NB4 (cell line): ENCODE results near the gene ABCD4.
A peak's percentile ranks its signal among the peaks of the same experiment; 100 is the strongest.

Experiments
- DNase-seq: peaks from one replicate; pipeline ENCODE4 v3.0.0; 2010; ENCODE audit warnings: low read depth
- H3K4me3 ChIP-seq: one replicate; pipeline ENCODE4 v1.5.1; 2011; ENCODE audit warnings: mild to moderate bottlenecking, low read depth, low read length, moderate library complexity
- MAX ChIP-seq: IDR thresholded peaks from 2 replicates; pipeline ENCODE4 v1.6.1; 2011; ENCODE audit warnings: low read depth, low read length
- MYC ChIP-seq: IDR thresholded peaks from 2 replicates; pipeline ENCODE4 v1.6.1; 2011; ENCODE audit warnings: low read depth, low read length
- POLR2A ChIP-seq: IDR thresholded peaks from 2 replicates; pipeline ENCODE4 v1.6.1; 2011; ENCODE audit warnings: mild to moderate bottlenecking; ENCODE audit not compliant: insufficient read length; ENCODE audit errors: extremely low read depth
- TF ChIP-seq, protein P1 (sequence below): IDR thresholded peaks from one replicate; pipeline ENCODE4 v1.5.1; 2012; ENCODE audit warnings: low read depth, low read length

ABCD4 gene

DNA sequence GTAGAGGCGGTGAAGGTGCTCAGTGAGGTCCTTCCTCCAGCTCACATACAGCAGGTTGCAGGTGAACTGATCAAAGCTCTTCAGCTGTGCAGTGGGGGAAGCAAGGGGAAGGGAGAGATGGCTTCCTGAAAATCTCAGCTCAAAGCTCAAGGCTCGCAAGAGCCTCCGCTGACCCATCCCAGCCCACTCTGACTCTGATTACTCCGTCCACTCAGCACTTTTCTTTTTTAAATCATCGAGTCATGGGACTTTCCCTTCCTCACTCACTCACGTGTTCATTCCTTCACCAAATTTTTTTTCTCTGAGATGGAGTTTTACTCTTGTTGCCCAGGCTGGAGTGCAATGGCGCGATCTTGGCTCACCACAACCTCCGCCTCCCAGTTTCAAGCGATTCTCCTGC lies 4.7 kb downstream of the ABCD4 start:
- no peak for TF ChIP-seq MAX
- no peak for TF ChIP-seq POLR2A
- TF ChIP-seq, protein P1, sequence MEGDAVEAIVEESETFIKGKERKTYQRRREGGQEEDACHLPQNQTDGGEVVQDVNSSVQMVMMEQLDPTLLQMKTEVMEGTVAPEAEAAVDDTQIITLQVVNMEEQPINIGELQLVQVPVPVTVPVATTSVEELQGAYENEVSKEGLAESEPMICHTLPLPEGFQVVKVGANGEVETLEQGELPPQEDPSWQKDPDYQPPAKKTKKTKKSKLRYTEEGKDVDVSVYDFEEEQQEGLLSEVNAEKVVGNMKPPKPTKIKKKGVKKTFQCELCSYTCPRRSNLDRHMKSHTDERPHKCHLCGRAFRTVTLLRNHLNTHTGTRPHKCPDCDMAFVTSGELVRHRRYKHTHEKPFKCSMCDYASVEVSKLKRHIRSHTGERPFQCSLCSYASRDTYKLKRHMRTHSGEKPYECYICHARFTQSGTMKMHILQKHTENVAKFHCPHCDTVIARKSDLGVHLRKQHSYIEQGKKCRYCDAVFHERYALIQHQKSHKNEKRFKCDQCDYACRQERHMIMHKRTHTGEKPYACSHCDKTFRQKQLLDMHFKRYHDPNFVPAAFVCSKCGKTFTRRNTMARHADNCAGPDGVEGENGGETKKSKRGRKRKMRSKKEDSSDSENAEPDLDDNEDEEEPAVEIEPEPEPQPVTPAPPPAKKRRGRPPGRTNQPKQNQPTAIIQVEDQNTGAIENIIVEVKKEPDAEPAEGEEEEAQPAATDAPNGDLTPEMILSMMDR = no peak
- no peak for TF ChIP-seq MYC
- no peak for DNase-seq
- no peak overlapping the region for H3K4me3 ChIP-seq

DNA sequence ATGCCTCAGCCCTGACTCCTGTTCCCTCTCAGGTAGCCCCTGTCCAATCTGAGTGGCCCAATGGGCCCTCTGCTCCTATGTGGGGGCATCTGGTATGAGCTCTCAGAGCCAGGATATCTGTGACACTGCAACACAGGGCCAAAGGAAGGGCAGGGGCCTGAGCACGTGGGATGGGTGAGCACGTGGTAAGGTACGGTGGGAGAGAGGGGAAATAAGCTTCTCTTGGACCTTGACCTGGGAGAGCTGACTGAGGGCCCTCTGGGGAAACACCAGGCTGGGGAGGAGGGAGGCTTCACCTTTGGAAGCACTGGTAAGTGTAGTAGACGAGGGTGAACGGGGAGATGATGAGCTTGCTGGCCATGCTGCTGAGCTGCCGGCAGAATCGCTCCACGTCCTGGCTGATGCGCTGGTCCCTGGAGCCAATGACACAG lies 6.7 kb downstream of the ABCD4 start:
- no peak for DNase-seq
- TF ChIP-seq, protein P1 = no peak
- TF ChIP-seq MYC = no peak
- no peak for TF ChIP-seq MAX
- TF ChIP-seq POLR2A = no peak
- no peak overlapping the region for H3K4me3 ChIP-seq

DNA sequence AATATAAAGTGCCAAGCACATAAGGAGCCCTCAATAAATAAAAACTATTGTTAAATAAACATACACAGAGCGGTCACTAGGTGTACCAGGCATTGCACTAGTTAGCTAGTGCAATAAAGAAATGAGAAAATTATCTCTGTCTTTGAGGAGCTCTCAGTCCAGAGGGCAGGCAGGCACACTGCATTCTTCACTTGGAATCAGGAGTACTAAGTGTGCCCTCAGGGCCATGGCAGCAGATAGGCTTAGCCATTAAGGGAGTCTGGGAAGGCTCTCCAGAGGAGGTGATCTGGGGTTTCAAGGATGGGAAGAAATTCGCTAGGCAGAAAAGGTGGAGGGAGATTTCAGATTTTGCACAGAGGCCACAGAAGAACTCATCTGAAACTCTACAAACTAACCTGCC lies 9.1 kb downstream of the ABCD4 start:
- no peak overlapping the region for H3K4me3 ChIP-seq
- DNase-seq = no peak
- no peak for TF ChIP-seq MAX
- TF ChIP-seq, protein P1 = no peak
- TF ChIP-seq MYC = no peak
- no peak for TF ChIP-seq POLR2A

DNA sequence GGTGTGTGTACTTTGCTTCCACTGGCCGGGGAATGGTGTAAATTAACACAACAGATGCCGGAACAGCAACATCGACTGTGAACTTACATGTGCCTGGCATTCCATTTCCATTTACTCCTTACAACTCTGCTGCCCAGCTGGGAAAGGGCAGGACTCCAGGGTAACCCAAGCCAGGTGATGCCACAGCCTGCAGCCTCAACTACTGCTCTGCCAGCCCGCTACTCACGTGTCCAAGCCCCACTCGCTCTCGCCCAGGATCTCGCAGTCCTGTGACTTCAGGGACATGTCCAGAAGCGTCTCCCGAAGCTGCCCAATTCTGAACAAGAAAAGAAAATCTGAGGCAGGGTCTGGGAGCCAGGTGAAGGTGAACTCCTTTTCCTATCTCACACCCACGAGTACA lies 10.7 kb downstream of the ABCD4 start:
- no peak for DNase-seq
- no peak overlapping the region for H3K4me3 ChIP-seq
- TF ChIP-seq MAX (no peak), MYC (no peak), POLR2A (no peak)
- TF ChIP-seq, protein P1 = no peak

DNA sequence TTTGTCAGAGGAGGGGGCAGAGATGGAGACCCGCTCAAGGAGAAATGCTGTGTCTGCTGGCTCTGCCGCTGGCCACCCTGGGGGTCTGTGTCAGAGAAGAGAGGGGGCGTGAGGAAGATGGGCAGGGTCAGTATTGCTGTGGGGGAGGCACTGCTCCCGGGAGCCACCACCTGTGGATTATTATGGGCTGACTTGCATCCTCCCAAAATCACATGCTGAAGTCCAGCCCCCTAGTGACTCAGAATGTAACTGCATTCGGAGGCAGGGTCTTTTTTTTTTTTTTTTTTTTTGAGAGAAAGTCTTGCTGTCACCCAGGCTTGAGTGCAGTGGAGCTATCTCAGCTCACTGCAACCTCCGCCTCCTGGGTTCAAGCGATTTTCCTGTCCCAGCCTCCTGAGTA lies 12.3 kb downstream of the ABCD4 start:
- DNase-seq = peak; percentile 25
- TF ChIP-seq, protein P1 = peak; percentile 43
- TF ChIP-seq MAX = no peak
- H3K4me3 ChIP-seq = no peak overlapping the region

GRCh38 chr14:74289801-74290200 lies 12.9 kb downstream of the ABCD4 start:
- DNase-seq = no peak
- TF ChIP-seq MYC (no peak), POLR2A (no peak), MAX (no peak)
- TF ChIP-seq, protein P1 = no peak
- H3K4me3 ChIP-seq = no peak overlapping the region
